Endothelial cell of umbilical vein (primary cell): ENCODE results near the gene ZNF627. TPM values are rescaled to one million over a fixed set of nuclear protein-coding genes. Genes with fewer than 3 reads are reported as not detected.
A peak's percentile ranks its signal among the peaks of the same experiment; 100 is the strongest.

Experiments used
- BruUV-seq: library from RNA; stranded (reverse); fragments of 400-500 nt; replicated peaks from 2 replicates; lab custom pipeline; 2021; lab: Mats Ljungman, UMichigan
- CTCF ChIA-PET: fragments of 300-600, 350-600 bp; sonication (Branson Sonifier 250); formaldehyde crosslinking; loops from one replicate; lab custom pipeline; 2021; ENCODE audit warnings: antibody characterized with exemption, inconsistent platforms; lab: Charles Lee
- POLR2A ChIA-PET: fragments of 300-600, 350-600 bp; sonication (Branson Sonifier 250); formaldehyde crosslinking; loops from one replicate; lab custom pipeline; 2021; ENCODE audit warnings: antibody characterized with exemption, inconsistent platforms; lab: Charles Lee
- DNase-seq: peaks from one replicate; pipeline ENCODE4 v3.0.0-alpha.2; 2011; ENCODE audit warnings: low read depth, low spot score
- FAIRE-seq: peaks from 2 replicates; lab custom pipeline; 2011; peaks lifted over from hg19 to GRCh38; lab: Jason Lieb, UNC
- H2AFZ ChIP-seq: 2 replicates; pipeline ENCODE4 v1.6.0; 2012; ENCODE audit warnings: low read depth, low read length, control low read depth, inconsistent platforms
- H3K27ac ChIP-seq: 2 replicates; pipeline ENCODE4 v1.5.1; 2011; ENCODE audit warnings: low read depth, mild to moderate bottlenecking, control low read depth, low read length, moderate library complexity; ENCODE audit not compliant: insufficient read depth
- H3K27me3 ChIP-seq, 2 experiments: 2 replicates each; pipeline versions ENCODE4 v1.6.0 to v1.6.1; 2011; ENCODE audit warnings: low read length in 2 of 2, mixed read lengths in 1 of 2; ENCODE audit not compliant: control insufficient read depth in 2 of 2, insufficient read depth in 2 of 2
- H3K36me3 ChIP-seq, 2 experiments: 2 replicates in 1 of 2; 3 replicates in 1 of 2; pipeline ENCODE4 v1.5.1; 2011; ENCODE audit warnings: low read length in 2 of 2, mild to moderate bottlenecking in 1 of 2, moderate library complexity in 1 of 2; ENCODE audit not compliant: control insufficient read depth in 2 of 2, insufficient read depth in 2 of 2; ENCODE audit errors: extremely low read depth in 1 of 2
- H3K4me1 ChIP-seq: 3 replicates; pipeline ENCODE4 v1.5.1; 2011; ENCODE audit warnings: mild to moderate bottlenecking, low read length; ENCODE audit not compliant: control insufficient read depth, insufficient read depth; ENCODE audit errors: extremely low read depth
- H3K4me2 ChIP-seq: 2 replicates; pipeline ENCODE4 v1.6.1; 2011; ENCODE audit warnings: low read length, control low read depth, mixed read lengths; ENCODE audit not compliant: insufficient read depth
- H3K4me3 ChIP-seq, 3 experiments: fragments of 200-600 bp in 1 of 3; sonication (generic), shearing (Covaris generic) in 1 of 3; replicated peaks in 1 of 3; 2 replicates each; pipeline ENCODE4 v1.5.1; 2011 to 2016; ENCODE audit warnings: control low read depth in 3 of 3, low read length in 3 of 3, mild to moderate bottlenecking in 2 of 3, inconsistent platforms in 1 of 3, low read depth in 1 of 3, moderate library complexity in 1 of 3; ENCODE audit not compliant: insufficient read depth in 1 of 3
- H3K79me2 ChIP-seq: 2 replicates; pipeline ENCODE4 v1.6.0; 2012; ENCODE audit warnings: low read length, inconsistent platforms; ENCODE audit not compliant: control insufficient read depth, insufficient read depth
- H3K9ac ChIP-seq: replicated peaks from 2 replicates; pipeline ENCODE3; 2011; ENCODE audit warnings: low read length, control low read depth; ENCODE audit not compliant: insufficient read depth; ENCODE audit errors: extremely low read depth
- H3K9me1 ChIP-seq: replicated peaks from 3 replicates; pipeline ENCODE4 v1.6.0; 2011; ENCODE audit warnings: mild to moderate bottlenecking, low read length; ENCODE audit not compliant: control insufficient read depth, insufficient read depth; ENCODE audit errors: extremely low read depth
- H3K9me3 ChIP-seq: replicated peaks from 2 replicates; pipeline ENCODE4 v1.5.1; 2012; ENCODE audit warnings: low read length, inconsistent platforms; ENCODE audit not compliant: control insufficient read depth, insufficient read depth
- H4K20me1 ChIP-seq: replicated peaks from 2 replicates; pipeline ENCODE3; 2011; ENCODE audit warnings: mild to moderate bottlenecking, low read length; ENCODE audit not compliant: control insufficient read depth, insufficient read depth; ENCODE audit errors: extremely low read depth
- EZH2 ChIP-seq: IDR thresholded peaks from 2 replicates; pipeline ENCODE4 v1.6.1; 2012; ENCODE audit warnings: borderline replicate concordance, low read depth, mild to moderate bottlenecking, moderate library complexity, low read length, inconsistent platforms; ENCODE audit not compliant: severe bottlenecking
- FOS ChIP-seq: IDR thresholded peaks from 2 replicates; pipeline ENCODE4 v1.6.1; 2011; ENCODE audit warnings: mild to moderate bottlenecking, low read length, moderate library complexity, borderline replicate concordance; ENCODE audit not compliant: insufficient read depth
- GATA2 ChIP-seq: IDR thresholded peaks from 2 replicates; pipeline ENCODE4 v1.7.0; 2011; ENCODE audit warnings: low read depth, mild to moderate bottlenecking, moderate library complexity, mixed read lengths, low read length; ENCODE audit not compliant: insufficient read length, insufficient read depth
- JUN ChIP-seq: IDR thresholded peaks from 2 replicates; pipeline ENCODE4 v1.6.1; 2011; ENCODE audit warnings: borderline replicate concordance, low read depth; ENCODE audit not compliant: insufficient read length, insufficient read depth
- MYC ChIP-seq: IDR thresholded peaks from one replicate; pipeline ENCODE4 v1.6.1; 2011; ENCODE audit warnings: mild to moderate bottlenecking, low read depth, low read length
- POLR2A ChIP-seq: IDR thresholded peaks from 2 replicates; pipeline ENCODE4 v1.6.1; 2012; ENCODE audit warnings: low read depth, mild to moderate bottlenecking, control low read depth, low read length
- POLR2AphosphoS5 ChIP-seq: IDR thresholded peaks from 2 replicates; pipeline ENCODE4 v1.6.1; 2012; ENCODE audit warnings: low read depth, mild to moderate bottlenecking, control low read depth, low read length, moderate library complexity; ENCODE audit not compliant: insufficient read depth
- dilution Hi-C: fragments of 300-500 bp; cut with MboI; formaldehyde crosslinking; loops from one replicate; pipeline ENCODE4 v1.15.0; 2019; ENCODE audit warnings: low sequenced_read_pairs; ENCODE audit not compliant: extremely low pct_ligation_motif_present
- intact Hi-C: fragments of 100-400 bp; cut with micrococcal nuclease; formaldehyde crosslinking; loops from one replicate; pipeline ENCODE4 v1.10.0; 2022
- polyA plus RNA-seq, 4 experiments: library from polyadenylated mRNA; depleted of rRNA in 3 of 4; stranded (reverse) in 3 of 4; unstranded in 1 of 4; fragments of >200 nt; gene quantifications; 2 replicates each; pipeline versions ENCODE4 v1.2.1 to v1.2.3, GENCODE V29; 2011 to 2012; ENCODE audit warnings: missing spikeins in 1 of 4
- total RNA-seq: library from RNA; stranded (reverse); gene quantifications from 2 replicates; pipeline ENCODE4 v1.2.3, GENCODE V29; 2021
- TF ChIP-seq, protein P1 (sequence below): IDR thresholded peaks from 2 replicates; pipeline ENCODE4 v1.6.1; 2011; ENCODE audit not compliant: insufficient read depth, insufficient read length
- TF ChIP-seq, protein P2 (sequence below), 2 donors: IDR thresholded peaks; 1 replicate in 1 of 2; 2 replicates in 1 of 2; pipeline ENCODE4 v1.5.1; 2011; ENCODE audit warnings: low read length in 2 of 2, mild to moderate bottlenecking in 2 of 2, moderate library complexity in 2 of 2, control low read depth in 1 of 2, inconsistent platforms in 1 of 2, low read depth in 1 of 2; ENCODE audit not compliant: insufficient read depth in 1 of 2; ENCODE audit errors: extremely low read depth in 1 of 2

Gene ZNF627
- total and polyA plus RNA-seq, 2 donors (not counting 3 experiments of a cell fraction or from before 2014, with no cell fraction given) = 5.6 to 9.7 TPM

DNA sequence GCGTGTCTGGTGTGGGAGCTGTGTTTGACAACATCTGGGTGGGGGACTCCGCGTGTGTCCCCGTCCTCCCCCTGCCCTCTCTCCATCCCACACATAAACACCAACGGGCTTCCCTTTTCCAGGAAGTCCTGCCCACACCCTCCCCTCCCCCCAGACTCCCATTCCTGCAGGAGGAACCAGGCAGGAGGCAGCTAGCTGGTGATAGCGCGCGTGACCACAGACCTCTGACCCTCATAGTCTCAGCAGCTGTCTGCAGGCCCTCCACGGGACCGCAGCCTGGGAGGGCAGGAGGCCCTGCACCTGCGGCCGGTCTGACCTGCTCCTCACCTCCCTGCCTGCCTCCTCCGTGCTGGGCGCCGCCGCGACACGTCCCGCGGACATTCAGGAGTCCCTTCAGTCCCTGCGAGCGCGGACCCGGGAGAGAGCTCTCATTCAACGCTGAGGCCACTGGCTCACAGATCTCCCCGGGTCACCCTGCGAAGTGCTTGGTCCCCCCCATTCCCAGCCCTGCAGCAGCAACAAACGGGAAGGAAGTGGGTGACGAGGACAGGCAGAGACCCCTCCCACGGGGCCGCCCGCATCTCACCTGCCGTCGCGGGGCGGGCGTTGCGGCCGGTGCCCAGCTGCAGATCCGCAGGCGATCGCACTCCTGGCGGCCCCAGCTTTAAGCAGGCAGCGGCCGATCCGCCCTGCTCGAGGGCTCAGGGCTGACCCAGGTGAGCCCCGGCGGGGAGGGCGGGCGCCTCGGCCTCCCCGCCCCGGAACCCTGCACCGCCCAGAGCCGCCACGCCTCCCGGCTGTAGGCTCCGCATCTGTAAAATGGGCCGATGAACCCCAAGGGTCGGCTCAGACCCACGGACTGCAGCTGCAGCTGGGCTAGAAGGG is 18.8 kb upstream of the ZNF627 start:
- no peak overlapping the region for H3K9ac ChIP-seq
- FAIRE-seq = no peak
- no peak overlapping the region for H3K4me3 ChIP-seq
- H3K9me1 ChIP-seq = no peaks in the 10 kb centered on the region
- DNase-seq = peak; percentile 19
- no peaks in the 10 kb centered on the region for H4K20me1 ChIP-seq
- no peaks in the 10 kb centered on the region for H3K9me3 ChIP-seq
- H3K36me3 ChIP-seq = no peaks in the 10 kb centered on the region
- peak overlapping the region; percentile 23 for H2AFZ ChIP-seq
- H3K27ac ChIP-seq = no peak overlapping the region
- ChIA-PET CTCF (interaction anchor here (1.0 kb wide), 1 partner anchor 18 kb away, joined by 3 read pairs; no protein-coding TSS in a partner anchor), POLR2A (no interaction called here)
- TF ChIP-seq POLR2AphosphoS5 = no peak
- TF ChIP-seq MYC = no peak
- TF ChIP-seq JUN = no peak
- TF ChIP-seq GATA2 = no peak
- no peak for TF ChIP-seq POLR2A
- TF ChIP-seq EZH2 = no peak
- TF ChIP-seq, protein P1, sequence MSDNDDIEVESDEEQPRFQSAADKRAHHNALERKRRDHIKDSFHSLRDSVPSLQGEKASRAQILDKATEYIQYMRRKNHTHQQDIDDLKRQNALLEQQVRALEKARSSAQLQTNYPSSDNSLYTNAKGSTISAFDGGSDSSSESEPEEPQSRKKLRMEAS = no peak
- TF ChIP-seq, protein P2, sequence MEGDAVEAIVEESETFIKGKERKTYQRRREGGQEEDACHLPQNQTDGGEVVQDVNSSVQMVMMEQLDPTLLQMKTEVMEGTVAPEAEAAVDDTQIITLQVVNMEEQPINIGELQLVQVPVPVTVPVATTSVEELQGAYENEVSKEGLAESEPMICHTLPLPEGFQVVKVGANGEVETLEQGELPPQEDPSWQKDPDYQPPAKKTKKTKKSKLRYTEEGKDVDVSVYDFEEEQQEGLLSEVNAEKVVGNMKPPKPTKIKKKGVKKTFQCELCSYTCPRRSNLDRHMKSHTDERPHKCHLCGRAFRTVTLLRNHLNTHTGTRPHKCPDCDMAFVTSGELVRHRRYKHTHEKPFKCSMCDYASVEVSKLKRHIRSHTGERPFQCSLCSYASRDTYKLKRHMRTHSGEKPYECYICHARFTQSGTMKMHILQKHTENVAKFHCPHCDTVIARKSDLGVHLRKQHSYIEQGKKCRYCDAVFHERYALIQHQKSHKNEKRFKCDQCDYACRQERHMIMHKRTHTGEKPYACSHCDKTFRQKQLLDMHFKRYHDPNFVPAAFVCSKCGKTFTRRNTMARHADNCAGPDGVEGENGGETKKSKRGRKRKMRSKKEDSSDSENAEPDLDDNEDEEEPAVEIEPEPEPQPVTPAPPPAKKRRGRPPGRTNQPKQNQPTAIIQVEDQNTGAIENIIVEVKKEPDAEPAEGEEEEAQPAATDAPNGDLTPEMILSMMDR (IDR thresholded peaks at IDR 0.05; ENCODE audit: extremely low read depth in 1 of 2, insufficient read depth in 1 of 2, low read depth in 1 of 2, low read length in 2 of 2) = no peak
- TF ChIP-seq FOS = no peak
- no peak overlapping the region for H3K4me2 ChIP-seq
- dilution Hi-C loops (no loop called here), intact Hi-C loops (no loop called here)
- peaks cover 3 to 7% of the 10 kb centered on the region in 2 experiments for H3K27me3 ChIP-seq
- no TSS peak for BruUV-seq
- H3K79me2 ChIP-seq = no peaks in the 10 kb centered on the region
- H3K4me1 ChIP-seq = no peaks in the 10 kb centered on the region
